Body of pancreas (tissue), 4 donors: ENCODE measurements around the gene TTC28.

Experiments
- POLR2A ChIP-seq, 3 donors: fragments of 450-650 bp; IDR thresholded peaks; one replicate each; pipeline ENCODE4 v1.6.1; 2016; ENCODE audit warnings: antibody characterized with exemption in 3 of 3, mild to moderate bottlenecking in 2 of 3
- TF ChIP-seq, protein P1 (sequence below), 7 experiments: fragments of 450-650 bp in 4 of 7; fragments of 200-600 bp in 3 of 7; sonication (generic) in 3 of 7; IDR thresholded peaks; one replicate each; pipeline ENCODE4 v1.5.1; 2016 to 2019; ENCODE audit warnings: antibody characterized with exemption in 7 of 7

DNA sequence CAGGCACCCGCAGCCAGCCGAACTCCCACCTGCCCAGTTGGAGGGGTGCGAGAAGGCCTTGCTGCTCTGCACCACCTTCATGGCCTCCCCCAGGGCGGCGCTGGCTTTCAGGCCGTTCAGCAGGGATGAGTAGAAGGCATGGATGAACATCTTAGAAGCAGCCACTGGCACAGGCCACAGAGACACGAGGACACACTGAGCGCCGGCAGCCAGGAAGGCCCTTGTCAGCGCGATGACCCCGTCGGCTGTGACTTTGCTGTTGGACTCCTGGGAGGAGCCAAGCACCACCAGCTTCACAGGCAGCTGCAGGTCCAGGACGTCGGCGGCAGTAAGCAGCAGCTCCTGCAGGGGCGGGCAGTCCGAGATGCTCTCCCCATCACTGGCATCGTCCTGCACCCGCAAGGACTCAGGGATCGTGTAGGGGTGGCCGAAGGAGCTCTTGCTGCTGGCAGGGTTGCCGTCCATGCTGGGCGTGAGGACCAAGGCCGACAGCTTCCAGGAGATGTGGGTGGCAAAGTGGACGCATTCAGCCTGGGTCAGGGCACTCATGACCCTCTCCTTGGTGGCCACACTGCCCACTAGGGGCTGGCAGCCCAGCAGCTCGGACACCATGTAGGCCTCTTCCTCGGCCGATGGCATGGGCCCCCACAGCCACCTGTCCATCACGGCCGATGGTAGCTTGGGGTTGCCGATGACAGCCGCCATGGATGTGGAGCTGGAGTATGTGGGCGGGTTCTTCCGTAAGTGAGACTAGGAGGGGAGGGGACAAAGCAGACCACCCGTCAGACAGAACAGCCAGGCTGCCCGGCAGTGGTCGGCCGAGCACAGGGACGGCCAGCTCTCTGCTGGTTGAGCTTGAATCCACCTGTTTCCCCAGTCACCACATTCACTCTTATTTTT, 680.9 kb downstream of the TTC28 start:
- TF ChIP-seq, protein P1, sequence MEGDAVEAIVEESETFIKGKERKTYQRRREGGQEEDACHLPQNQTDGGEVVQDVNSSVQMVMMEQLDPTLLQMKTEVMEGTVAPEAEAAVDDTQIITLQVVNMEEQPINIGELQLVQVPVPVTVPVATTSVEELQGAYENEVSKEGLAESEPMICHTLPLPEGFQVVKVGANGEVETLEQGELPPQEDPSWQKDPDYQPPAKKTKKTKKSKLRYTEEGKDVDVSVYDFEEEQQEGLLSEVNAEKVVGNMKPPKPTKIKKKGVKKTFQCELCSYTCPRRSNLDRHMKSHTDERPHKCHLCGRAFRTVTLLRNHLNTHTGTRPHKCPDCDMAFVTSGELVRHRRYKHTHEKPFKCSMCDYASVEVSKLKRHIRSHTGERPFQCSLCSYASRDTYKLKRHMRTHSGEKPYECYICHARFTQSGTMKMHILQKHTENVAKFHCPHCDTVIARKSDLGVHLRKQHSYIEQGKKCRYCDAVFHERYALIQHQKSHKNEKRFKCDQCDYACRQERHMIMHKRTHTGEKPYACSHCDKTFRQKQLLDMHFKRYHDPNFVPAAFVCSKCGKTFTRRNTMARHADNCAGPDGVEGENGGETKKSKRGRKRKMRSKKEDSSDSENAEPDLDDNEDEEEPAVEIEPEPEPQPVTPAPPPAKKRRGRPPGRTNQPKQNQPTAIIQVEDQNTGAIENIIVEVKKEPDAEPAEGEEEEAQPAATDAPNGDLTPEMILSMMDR (IDR thresholded peaks at IDR 0.05): no peak
- no peak for TF ChIP-seq POLR2A (IDR thresholded peaks at IDR 0.05)
